Suppressor macrophage treated with lipopolysaccharide for 4 hours (primary cell): ENCODE results near the gene OR10W1.

Experiments used
- DNase-seq: peaks from one replicate; pipeline ENCODE4 v3.0.0-alpha.2; 2020

OR10W1 gene, protein sequence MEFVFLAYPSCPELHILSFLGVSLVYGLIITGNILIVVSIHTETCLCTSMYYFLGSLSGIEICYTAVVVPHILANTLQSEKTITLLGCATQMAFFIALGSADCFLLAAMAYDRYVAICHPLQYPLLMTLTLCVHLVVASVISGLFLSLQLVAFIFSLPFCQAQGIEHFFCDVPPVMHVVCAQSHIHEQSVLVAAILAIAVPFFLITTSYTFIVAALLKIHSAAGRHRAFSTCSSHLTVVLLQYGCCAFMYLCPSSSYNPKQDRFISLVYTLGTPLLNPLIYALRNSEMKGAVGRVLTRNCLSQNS

DNA sequence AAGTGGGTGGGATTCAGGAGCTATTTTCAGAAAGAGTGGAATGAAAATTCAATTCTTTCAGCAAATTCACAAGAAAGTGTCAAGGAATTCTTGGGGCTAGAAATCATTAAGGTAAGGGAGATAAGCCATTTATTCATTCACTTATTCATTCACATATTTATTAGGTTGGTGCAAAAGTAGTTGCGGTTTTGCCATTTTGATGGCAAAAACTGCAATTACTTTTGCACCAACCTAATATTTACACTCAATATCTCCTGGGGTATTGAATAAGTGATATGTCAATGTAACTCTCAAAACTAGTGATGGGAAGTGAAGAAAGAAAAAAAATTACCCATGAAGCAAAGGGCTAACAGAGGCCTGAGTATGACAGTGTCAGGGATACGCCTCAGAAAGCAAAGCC lies at the start of gene OR10W1:
OR10W1 (minus strand) TSS at position 119 of the 400 bp plus-strand sequence. CDS start 402 bp downstream, outside the sequence.
- no peak for DNase-seq

DNA sequence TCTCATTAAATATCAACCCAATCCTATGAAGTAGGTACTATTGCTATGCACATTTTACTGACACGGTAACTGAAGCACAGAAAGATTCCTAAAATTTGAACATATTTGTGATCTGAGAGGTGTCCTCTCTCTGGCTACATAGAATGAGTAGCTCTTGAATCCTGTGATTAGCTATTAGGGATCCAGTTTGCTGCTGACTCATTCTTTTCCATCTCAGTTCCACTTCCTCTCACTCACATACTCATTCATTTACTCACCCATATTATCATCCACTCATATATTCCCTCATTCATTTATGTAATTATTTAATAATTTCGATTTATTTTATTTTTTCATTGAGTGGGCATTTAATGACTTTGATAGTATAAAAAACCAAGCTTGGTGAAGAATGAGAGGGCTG lies 48.1 kb upstream of the OR10W1 start:
- DNase-seq: no peak

DNA sequence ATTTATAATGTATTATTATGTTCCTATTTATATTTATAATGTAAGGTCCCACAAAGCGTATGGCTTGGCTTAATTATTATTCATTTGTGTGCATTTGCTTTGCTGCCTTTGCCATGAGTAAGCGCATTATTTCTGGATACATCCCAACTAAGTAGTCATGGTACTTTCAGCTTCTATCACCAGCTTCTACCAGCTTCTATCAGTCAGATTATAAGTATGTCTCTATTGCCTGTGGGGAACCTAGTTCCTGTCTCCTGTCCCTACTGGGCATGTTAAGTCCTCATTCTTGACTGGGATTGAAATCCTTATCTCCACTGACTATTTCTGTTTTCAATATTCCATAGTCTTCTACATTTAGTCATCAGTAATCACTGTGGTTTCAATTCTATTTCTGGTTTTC lies 33.5 kb upstream of the OR10W1 start:
- no peak for DNase-seq

DNA sequence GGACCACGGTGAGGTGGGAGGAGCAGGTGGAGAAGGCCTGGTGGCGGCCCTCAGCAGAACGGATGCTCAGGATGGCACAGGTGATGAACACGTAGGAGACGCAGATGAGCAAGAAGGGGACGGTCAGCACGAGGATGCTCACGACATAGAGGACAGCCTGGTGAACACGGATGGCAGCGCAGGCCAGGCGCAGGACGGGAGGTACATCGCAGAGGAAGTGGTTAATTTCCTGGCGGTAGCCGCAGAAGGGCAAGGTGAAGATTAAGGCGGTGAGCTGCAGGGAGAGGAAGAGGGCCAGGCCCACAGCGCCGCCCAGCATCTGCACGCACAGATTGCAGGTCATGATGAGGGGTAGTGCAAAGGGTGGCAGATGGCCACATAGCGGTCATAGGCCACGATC lies 24.0 kb upstream of the OR10W1 start:
- DNase-seq: no peak

DNA sequence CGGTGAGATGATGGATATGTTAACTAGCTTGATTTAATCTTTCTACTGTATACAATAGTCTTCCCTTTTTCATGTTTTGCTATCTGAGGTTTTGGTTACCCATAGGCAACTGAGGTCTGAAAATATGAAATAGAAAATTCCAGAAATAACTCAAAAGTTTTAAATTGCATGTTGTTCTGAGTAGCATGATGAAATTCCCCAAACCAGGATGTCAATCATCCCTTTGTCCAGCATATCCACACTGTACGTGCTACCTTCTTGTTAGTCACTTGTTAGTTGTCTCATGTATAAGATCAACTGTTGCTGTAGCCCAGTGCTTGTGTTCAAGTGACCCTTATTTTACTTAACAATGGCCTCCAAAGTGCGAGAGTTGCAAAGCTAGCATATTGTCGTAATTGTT lies 21.2 kb upstream of the OR10W1 start:
- no peak for DNase-seq

DNA sequence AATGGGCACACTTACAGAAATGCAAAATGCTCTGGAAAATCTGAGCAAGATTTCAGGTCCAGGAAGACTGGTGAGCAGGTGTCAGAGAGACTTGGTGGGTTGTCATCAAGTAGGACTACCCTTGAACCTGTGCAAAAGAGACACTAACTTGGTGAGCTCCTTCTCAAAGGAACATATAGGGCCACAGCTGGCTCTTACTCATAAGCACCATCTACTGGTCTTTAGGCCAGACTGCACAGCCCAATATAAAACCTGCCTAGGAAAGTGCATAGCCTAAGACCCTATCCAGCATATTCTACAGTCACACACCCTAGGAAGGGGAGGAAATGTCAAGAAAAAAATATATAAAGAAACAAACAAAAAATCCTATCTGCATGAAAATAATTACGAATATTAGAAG lies 18.2 kb upstream of the OR10W1 start:
- DNase-seq: peak; percentile 5

DNA sequence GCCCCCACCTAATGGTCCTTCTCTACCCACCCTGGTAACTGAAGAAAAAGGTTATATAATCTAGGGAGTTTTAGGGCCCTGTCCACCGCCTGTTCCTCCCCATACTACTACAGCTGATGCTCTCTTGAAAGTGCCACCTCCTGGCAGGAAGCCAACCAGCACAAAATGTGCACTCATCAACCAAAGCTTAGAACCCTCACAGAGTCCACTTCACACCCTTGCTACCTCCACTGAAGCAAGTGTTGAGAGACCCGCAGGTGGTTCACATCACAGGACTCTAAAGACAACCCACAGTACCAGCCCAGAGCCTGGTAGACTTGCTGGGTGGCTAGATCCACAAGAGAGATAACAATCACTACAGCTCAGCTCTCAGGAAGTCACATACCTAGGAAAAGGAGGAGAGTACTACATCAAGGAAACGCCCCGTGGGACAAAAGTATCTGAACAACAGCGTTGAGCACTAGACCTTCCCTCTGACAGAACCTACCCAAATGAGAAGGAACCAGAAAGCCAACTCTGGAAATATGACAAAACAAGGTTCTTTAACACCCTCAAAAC lies 17.5 kb upstream of the OR10W1 start:
- no peak for DNase-seq

DNA sequence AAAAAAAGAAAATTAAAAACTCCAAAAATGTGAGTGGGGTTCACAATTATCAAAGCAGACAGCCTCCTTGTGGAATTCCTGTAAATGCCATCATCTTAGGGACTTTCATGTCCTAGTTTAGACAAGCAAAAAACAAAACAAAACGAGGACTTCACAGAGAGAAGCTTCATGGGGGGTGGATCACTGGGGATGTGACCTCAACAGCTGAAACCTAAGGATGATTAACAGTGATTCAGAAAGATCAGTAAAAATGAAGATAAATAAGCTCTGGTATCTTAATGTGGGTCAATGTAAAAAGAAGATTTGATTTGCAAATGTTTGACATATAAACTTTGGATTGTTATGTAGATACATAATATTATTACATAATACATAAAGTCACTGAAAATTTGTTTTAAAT lies 8.1 kb upstream of the OR10W1 start:
- no peak for DNase-seq

DNA sequence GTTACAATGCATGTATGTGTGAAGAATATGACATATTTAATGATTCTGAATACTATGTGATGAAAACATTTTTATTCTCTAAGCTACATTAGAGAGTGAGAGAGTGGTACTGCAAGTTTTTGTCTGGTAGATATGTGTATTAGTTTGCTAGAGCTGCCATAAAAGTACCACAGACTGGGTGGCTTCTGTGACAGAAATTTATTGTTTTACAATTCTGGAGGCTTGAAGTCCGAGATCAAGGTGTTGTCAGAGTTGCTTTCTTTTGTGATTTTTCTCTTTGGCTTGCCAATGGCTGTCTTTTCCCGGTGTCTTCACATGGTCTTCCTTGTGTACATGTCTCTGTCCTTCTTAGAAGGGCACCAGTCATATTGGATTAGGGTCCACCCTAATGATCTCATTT lies 6.9 kb upstream of the OR10W1 start:
- DNase-seq: no peak

DNA sequence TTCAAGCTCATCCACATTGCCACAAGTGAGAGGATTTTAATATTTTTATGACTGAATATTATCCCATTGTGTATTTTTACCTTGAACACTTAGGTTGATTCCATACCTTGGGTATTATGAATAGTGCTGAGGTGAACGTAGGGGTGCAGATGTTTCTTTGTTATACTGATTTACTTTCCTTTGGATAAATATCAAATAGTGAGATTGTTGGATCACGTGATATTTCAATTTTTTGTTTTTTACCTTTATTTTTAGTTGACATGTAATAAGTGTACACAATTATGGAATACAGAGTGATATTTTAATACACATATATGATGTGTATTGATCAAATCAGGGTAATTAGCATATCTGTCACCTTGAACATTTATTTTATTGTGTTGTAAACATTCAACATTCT lies 8.1 kb downstream of the OR10W1 start:
- DNase-seq: no peak

DNA sequence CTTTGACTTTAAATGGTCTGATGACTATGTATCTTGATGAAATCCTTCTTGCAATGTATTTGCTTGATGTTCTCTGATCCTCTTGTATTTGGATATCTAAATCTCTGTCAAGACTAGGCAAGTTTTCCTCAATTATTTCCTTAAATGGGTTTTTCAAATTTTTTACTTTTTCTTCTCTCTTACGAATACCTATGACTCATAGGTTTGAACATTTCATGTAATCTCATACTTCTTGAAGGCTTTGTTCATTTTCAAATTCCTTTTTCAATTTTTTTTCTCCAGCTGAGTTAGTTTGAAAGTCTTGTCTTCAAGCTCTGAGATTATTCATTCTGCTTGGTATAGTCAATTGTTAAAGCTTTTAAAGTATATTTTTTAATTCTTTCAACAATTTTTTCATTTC lies 13.1 kb downstream of the OR10W1 start:
- no peak for DNase-seq

DNA sequence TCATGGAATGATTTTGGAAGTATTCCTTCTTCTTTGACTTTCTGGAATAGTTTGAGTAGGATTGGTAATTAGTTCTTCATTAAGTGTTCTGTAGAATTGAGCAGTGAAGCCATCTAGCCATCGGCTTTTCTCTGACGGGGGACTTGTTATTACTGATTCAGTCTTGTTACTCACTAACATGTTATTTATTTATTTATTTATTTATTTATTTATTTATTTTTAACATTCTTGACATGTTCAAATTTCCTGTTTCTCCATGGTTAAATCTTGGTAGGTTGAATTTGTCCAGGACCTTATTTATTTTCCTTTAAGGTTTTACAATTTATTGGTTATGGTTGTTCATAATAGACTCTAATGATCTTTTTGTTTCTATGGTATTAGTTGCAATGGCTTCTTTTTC lies 24.1 kb downstream of the OR10W1 start:
- no peak for DNase-seq

DNA sequence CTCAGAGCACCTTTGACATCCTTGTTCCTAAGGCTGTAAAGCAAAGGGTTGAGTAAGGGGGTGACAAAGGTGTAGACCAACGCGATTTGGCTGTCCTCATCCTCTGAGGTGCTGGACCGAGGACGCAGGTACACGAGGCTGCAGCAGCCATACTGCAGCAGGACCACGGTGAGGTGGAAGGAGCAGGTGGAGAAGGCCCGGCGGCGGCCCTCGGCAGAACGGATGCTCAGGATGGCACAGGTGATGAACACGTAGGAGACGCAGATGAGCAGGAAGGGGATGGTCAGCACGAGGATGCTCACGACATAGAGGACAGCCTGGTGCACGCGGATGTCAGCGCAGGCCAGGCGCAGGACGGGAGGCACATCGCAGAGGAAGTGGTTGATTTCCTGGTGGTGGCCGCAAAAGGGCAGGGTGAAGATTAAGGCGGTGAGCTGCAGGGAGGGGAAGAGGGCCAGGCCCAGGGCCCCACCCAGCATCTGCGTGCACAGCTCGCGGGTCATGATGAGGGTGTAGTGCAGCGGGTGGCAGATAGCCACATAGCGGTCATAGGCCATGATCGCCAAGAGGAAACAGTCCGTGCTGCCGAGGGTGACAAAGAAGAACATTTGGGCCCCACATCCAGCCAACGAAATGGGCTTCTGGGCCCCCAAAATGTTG lies 40.0 kb downstream of the OR10W1 start:
- DNase-seq: no peak

DNA sequence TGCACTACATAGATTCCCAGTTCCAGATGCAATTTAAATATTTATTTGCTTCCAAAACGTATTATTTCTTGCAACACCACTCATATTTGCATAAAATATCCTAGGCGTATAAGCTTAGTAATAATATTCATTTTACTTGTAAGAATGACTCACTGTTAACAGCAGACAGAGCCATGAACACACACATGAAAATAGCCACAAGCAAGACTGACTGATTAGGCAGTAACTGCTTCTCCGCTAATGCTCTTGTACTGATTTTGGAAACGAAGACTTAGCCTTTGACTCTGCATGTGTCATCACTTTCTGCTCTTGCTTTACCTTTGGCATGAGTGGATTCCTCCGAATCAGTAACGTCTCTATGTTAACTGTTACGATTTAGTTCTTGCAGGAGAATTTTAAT lies 45.3 kb downstream of the OR10W1 start:
- DNase-seq: no peak
